Measurements from ENCODE around the gene ZBTB7C. TPM values are rescaled to one million over a fixed set of nuclear protein-coding genes. Genes with fewer than 3 reads are reported as not detected.
A peak's percentile ranks its signal among the peaks of the same experiment; 100 is the strongest.

The ZBTB7C gene
- total RNA-seq, 1 experiment from 2014 or later = 0.18 TPM

DNA sequence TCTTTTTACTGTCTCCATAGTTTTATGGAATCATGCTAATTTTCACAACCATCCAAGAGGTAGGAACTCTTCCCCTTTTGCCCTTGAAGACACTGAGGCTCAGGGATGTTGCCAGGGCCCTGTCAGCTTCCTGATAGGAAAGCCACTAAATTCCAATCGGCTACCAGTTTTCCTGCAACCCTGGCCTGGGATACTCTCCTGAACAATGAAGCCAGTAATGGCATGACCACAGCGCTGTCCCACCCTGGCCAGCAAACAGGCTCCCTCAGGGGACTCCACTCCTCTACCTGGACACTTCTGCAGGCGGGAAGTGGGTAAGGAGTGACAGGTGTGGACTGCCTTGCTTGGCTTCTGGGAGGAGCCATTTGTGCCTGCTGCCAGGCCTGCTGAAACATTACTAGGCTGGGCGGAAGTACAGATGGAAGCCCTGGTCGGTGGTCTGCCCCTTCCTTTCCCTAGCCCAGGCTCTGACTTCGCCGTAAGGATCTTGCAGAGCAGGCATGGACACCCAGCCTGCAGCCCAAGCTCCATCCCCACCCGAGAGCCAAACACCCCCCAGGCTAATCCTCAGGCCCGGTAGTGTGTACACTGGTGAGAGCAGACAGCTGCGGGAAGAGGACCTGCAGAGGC, 400.0 kb downstream of the ZBTB7C start:
- BruUV-seq (replicated peaks) = no TSS peak
- ChIA-PET POLR2A (no interaction called here), CTCF (no interaction called here)
- Mint-ChIP-seq H3K27ac (ENCODE audit: unreplicated experiment) (no peak overlapping the region), H3K36me3 (ENCODE audit: insufficient read depth, unreplicated experiment) (no peaks in the 10 kb centered on the region), H3K4me1 (ENCODE audit: low read depth, unreplicated experiment) (no peaks in the 10 kb centered on the region), H3K27me3 (ENCODE audit: insufficient read depth, unreplicated experiment) (peaks cover 4% of the 10 kb centered on the region), H3K9me3 (ENCODE audit: unreplicated experiment) (no peaks in the 10 kb centered on the region), H3K4me3 (ENCODE audit: unreplicated experiment) (peak overlapping the region; percentile 66)
- Histone ChIP-seq H3K36me3 (ENCODE audit: control insufficient read depth, insufficient read depth, low read length) (no peaks in the 10 kb centered on the region), H3K4me1 (no peaks in the 10 kb centered on the region), H3K9me3 (no peaks in the 10 kb centered on the region), H3K4me3 (ENCODE audit: low read depth, low read length) (no peak overlapping the region), H3K27me3 (replicated peaks; ENCODE audit: control insufficient read depth, insufficient read depth, low read length) (no peaks in the 10 kb centered on the region)
- no peak for DNase-seq
- TF ChIP-seq, protein P1, sequence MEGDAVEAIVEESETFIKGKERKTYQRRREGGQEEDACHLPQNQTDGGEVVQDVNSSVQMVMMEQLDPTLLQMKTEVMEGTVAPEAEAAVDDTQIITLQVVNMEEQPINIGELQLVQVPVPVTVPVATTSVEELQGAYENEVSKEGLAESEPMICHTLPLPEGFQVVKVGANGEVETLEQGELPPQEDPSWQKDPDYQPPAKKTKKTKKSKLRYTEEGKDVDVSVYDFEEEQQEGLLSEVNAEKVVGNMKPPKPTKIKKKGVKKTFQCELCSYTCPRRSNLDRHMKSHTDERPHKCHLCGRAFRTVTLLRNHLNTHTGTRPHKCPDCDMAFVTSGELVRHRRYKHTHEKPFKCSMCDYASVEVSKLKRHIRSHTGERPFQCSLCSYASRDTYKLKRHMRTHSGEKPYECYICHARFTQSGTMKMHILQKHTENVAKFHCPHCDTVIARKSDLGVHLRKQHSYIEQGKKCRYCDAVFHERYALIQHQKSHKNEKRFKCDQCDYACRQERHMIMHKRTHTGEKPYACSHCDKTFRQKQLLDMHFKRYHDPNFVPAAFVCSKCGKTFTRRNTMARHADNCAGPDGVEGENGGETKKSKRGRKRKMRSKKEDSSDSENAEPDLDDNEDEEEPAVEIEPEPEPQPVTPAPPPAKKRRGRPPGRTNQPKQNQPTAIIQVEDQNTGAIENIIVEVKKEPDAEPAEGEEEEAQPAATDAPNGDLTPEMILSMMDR (IDR thresholded peaks at IDR 0.05; ENCODE audit: insufficient read depth in 1 of 2, low read depth in 1 of 2, low read length in 1 of 2, severe bottlenecking in 1 of 2, unreplicated experiment in 1 of 2) = no peak
- intact Hi-C loops (cut with micrococcal nuclease; ENCODE audit: unreplicated experiment) = no loop called here

DNA sequence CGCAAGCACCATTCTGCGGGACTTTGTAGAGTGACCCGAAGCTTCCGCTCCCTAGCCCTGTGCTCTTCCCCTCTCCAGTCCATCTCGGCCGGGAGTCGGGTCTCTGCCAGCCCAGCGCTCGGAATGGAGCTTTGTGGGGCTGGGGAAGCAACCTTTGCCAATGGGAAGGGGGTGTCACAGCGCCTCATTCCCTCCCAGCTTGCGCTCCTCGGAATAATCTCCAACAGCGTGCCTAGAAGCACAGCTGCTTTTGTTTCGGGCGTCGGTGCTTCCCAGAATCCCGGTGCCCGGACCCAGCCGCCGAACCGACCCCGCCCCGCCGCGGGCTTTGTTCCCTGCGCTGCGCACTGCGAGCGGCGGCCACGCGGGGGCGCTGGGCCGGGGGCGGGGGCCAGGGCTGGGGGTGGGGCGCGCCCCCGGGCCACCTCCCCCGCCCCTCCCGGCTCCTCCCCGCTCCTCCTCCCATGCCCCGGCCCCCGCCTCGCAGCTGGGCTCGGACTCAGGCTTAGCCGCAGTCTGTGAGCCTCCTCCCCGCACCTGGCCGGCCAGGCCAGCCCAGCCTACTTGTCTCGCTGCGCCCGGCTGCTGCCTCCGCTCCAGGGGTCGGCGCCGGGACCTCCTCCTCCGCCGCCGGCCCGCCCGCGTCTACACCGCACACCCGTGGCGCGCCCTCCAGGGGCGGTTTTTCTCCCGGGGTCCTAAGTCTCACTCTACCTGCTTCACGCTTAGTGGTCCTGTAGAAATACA, 401.1 kb downstream of the ZBTB7C start:
- intact Hi-C loops (cut with micrococcal nuclease; ENCODE audit: unreplicated experiment) = no loop called here
- H3K36me3 ChIP-seq (ENCODE audit: control insufficient read depth, insufficient read depth, low read length) = no peaks in the 10 kb centered on the region
- peak overlapping the region; percentile 66 for H3K4me3 Mint-ChIP-seq (ENCODE audit: unreplicated experiment)
- ChIA-PET POLR2A (interaction anchor here (0.5 kb wide), 1 partner anchor 77 kb away, joined by 9 read pairs; no protein-coding TSS in a partner anchor), CTCF (interaction anchor here (0.5 to 1.2 kb wide), 2 partner anchors 31 to 78 kb away, joined by 4 to 5 read pairs; partner anchors contain the start of gene SMAD2)
- no peaks in the 10 kb centered on the region for H3K4me1 Mint-ChIP-seq (ENCODE audit: low read depth, unreplicated experiment)
- DNase-seq = peak; percentile 72 to 74
- H3K9me3 ChIP-seq = no peaks in the 10 kb centered on the region
- H3K27ac Mint-ChIP-seq (ENCODE audit: unreplicated experiment) = no peak overlapping the region
- no peaks in the 10 kb centered on the region for H3K9me3 Mint-ChIP-seq (ENCODE audit: unreplicated experiment)
- no peaks in the 10 kb centered on the region for H3K27me3 Mint-ChIP-seq (ENCODE audit: insufficient read depth, unreplicated experiment)
- H3K4me1 ChIP-seq = no peaks in the 10 kb centered on the region
- no peaks in the 10 kb centered on the region for H3K27me3 ChIP-seq (replicated peaks; ENCODE audit: control insufficient read depth, insufficient read depth, low read length)
- peak overlapping the region; percentile 43 for H3K4me3 ChIP-seq (ENCODE audit: low read depth, low read length)
- BruUV-seq (replicated peaks) = no TSS peak
- H3K36me3 Mint-ChIP-seq (ENCODE audit: insufficient read depth, unreplicated experiment) = no peaks in the 10 kb centered on the region
- TF ChIP-seq, protein P1 (IDR thresholded peaks at IDR 0.05; ENCODE audit: insufficient read depth in 1 of 2, low read depth in 1 of 2, low read length in 1 of 2, severe bottlenecking in 1 of 2, unreplicated experiment in 1 of 2) = peak in 1 of 2 experiments; percentile 8

DNA sequence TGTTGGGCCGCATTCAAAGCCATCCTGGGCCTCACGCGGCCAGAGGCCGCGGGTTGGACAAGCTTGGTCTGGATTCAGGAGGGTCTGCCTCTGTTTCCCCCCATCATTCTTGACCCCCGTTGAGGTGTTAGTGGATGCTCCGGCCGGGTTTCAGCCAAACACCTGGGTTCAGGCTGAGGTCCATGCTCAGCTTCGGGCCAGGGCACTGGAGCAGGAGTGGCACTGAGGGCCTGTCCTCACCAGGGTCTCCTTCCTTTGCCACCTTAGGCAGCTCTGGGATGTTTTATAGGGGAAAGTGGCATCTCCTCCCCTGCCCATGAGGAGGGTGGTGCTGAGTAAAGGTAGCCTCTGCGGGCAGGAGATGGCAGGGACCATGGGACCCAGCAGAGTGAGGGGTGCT, 401.8 kb downstream of the ZBTB7C start:
- no peaks in the 10 kb centered on the region for H3K27me3 Mint-ChIP-seq (ENCODE audit: insufficient read depth, unreplicated experiment)
- CTCF ChIA-PET = interaction anchor here (1.2 kb wide), 1 partner anchor 77 kb away, joined by 5 read pairs; the partner anchor contains the start of gene SMAD2
- Histone ChIP-seq H3K27me3 (replicated peaks; ENCODE audit: control insufficient read depth, insufficient read depth, low read length) (no peaks in the 10 kb centered on the region), H3K4me3 (ENCODE audit: low read depth, low read length) (no peak overlapping the region), H3K36me3 (ENCODE audit: control insufficient read depth, insufficient read depth, low read length) (no peaks in the 10 kb centered on the region), H3K4me1 (no peaks in the 10 kb centered on the region), H3K9me3 (no peaks in the 10 kb centered on the region)
- H3K9me3 Mint-ChIP-seq (ENCODE audit: unreplicated experiment) = no peaks in the 10 kb centered on the region
- POLR2A ChIA-PET = no interaction called here
- intact Hi-C loops (cut with micrococcal nuclease; ENCODE audit: unreplicated experiment) = no loop called here
- peak overlapping the region; percentile 66 for H3K4me3 Mint-ChIP-seq (ENCODE audit: unreplicated experiment)
- H3K36me3 Mint-ChIP-seq (ENCODE audit: insufficient read depth, unreplicated experiment) = no peaks in the 10 kb centered on the region
- TF ChIP-seq, protein P1 (IDR thresholded peaks at IDR 0.05; ENCODE audit: insufficient read depth in 1 of 2, low read depth in 1 of 2, low read length in 1 of 2, severe bottlenecking in 1 of 2, unreplicated experiment in 1 of 2) = no peak
- no peak for DNase-seq
- no peaks in the 10 kb centered on the region for H3K4me1 Mint-ChIP-seq (ENCODE audit: low read depth, unreplicated experiment)
- no TSS peak for BruUV-seq (replicated peaks)
- H3K27ac Mint-ChIP-seq (ENCODE audit: unreplicated experiment) = no peak overlapping the region
